ENCODE measurements around the gene RBM47. TPM values are rescaled to one million over a fixed set of nuclear protein-coding genes. Genes with fewer than 3 reads are reported as not detected.
"Not testable (repeated sequence)": the region's sequence is repeated elsewhere in the genome, so short reads cannot be mapped to it uniquely, and the experiment has no call there.

RBM47 gene
- polyA plus RNA-seq, 1 experiment, result 0.62 TPM

GRCh38 chr4:40412866-40413795 lies 216.5 kb downstream of the RBM47 start:
- no peak overlapping the region for H3K27ac ChIP-seq (ENCODE audit: low read depth, low read length)
- peaks cover 3% of the 10 kb centered on the region; the same call in 1 of the 2 replicates for H3K9me3 ChIP-seq (ENCODE audit: control insufficient read depth, insufficient read depth, low read length)
- no peak for DNase-seq (ENCODE audit: low read depth, low spot score)
- no peak for TF ChIP-seq CTCF (IDR thresholded peaks at IDR 0.05; ENCODE audit: low read depth, low read length)
- ChIA-PET POLR2A (no interaction called here), CTCF (no interaction called here)
- H3K27me3 ChIP-seq (ENCODE audit: control insufficient read depth, insufficient read depth, low read length), result peaks cover 3% of the 10 kb centered on the region
- no peak overlapping the region for H3K4me3 ChIP-seq (ENCODE audit: low read depth, low read length)

DNA sequence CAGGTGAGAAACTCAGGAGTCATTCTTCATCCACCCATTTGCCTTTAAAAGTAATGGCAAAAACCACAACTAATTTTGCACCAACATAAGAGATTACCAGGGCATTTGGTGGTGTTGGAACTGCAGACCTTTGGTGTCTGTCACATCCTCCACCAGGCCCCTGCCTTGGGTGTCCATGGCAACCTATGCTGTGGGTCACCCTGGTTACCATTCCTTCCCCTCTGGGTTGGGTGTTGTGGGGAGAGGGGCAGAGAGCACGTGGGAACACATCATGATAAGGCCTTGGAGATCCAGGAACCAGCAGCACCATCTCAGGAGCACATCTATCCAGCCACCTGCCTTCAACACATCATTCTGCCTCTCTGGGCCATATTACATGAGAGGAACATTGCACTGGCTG lies 217.3 kb downstream of the RBM47 start:
- Histone ChIP-seq H3K27me3 (ENCODE audit: control insufficient read depth, insufficient read depth, low read length) (peaks cover 3% of the 10 kb centered on the region), H3K4me3 (ENCODE audit: low read depth, low read length) (no peak overlapping the region), H3K27ac (ENCODE audit: low read depth, low read length) (no peak overlapping the region), H3K9me3 (ENCODE audit: control insufficient read depth, insufficient read depth, low read length) (peaks cover 3% of the 10 kb centered on the region; the same call in 1 of the 2 replicates)
- no peak for TF ChIP-seq CTCF (IDR thresholded peaks at IDR 0.05; ENCODE audit: low read depth, low read length)
- CTCF ChIA-PET, result no interaction called here
- POLR2A ChIA-PET, result no interaction called here
- DNase-seq (ENCODE audit: low read depth, low spot score), result no peak

DNA sequence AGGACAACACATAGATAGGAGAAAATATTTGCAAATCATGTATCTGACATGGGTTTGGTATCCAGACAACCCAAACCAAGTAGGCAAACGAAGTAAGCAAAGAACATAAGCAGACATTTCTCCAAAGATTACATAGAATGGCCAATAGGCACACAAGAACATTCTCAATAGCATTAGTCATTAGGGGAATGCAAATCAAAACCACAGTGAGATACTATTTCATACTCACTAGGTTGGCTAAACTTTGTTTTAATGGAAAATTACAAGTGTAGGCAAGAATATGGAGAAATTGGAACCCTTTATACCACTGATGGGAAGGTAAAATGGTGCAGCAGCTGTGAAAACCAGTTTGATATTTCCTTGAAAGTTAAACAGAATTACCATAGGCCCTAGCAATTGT lies 219.8 kb downstream of the RBM47 start:
- ChIA-PET POLR2A (no interaction called here), CTCF (no interaction called here)
- no peak overlapping the region for H3K27ac ChIP-seq (ENCODE audit: low read depth, low read length)
- no peak overlapping the region for H3K4me3 ChIP-seq (ENCODE audit: low read depth, low read length)
- peaks cover 9% of the 10 kb centered on the region; the same call in 1 of the 2 replicates for H3K9me3 ChIP-seq (ENCODE audit: control insufficient read depth, insufficient read depth, low read length)
- H3K27me3 ChIP-seq (ENCODE audit: control insufficient read depth, insufficient read depth, low read length), result peaks cover 3% of the 10 kb centered on the region
- no peak for DNase-seq (ENCODE audit: low read depth, low spot score)
- no peak for TF ChIP-seq CTCF (IDR thresholded peaks at IDR 0.05; ENCODE audit: low read depth, low read length)

GRCh38 chr4:40407468-40407867 lies 222.2 kb downstream of the RBM47 start:
- H3K27me3 ChIP-seq (ENCODE audit: control insufficient read depth, insufficient read depth, low read length); H3K27ac ChIP-seq (ENCODE audit: low read depth, low read length); H3K9me3 ChIP-seq (ENCODE audit: control insufficient read depth, insufficient read depth, low read length); DNase-seq (ENCODE audit: low read depth, low spot score); POLR2A ChIA-PET; H3K4me3 ChIP-seq (ENCODE audit: low read depth, low read length): not testable (repeated sequence)
- CTCF ChIA-PET, result interaction anchor here (0.6 kb wide), 1 partner anchor 68 kb away, joined by 3 read pairs; no protein-coding TSS in a partner anchor

DNA sequence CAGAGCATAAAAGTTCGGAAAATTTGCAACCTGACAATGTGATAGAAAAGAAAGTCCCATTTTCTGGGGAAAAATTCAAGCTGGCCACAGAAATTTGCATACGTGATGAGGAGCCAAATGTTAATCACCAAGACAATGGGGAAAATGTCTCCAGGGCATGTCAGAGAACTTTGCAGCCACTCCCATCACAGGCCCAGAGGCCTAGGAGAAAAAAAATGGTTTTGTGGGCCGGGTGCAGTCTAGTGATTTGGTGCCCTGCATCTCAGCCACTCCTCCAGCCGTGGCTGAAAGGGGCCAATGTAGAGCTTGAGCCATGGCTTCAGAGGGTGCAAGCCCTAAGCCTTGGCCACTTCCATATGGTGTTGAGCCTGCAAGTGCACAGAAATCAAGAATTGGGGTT lies 223.3 kb downstream of the RBM47 start:
- H3K9me3 ChIP-seq (ENCODE audit: control insufficient read depth, insufficient read depth, low read length), result peaks cover 9% of the 10 kb centered on the region; the same call in 1 of the 2 replicates

More for the DNA sequence above, 223.3 kb downstream of the RBM47 start:
- no peak overlapping the region for H3K4me3 ChIP-seq (ENCODE audit: low read depth, low read length)
- ChIA-PET CTCF (interaction anchor here (0.6 kb wide), 1 partner anchor 38 kb away, joined by 3 read pairs; no protein-coding TSS in a partner anchor), POLR2A (no interaction called here)
- no peak for DNase-seq (ENCODE audit: low read depth, low spot score)
- no peak for TF ChIP-seq CTCF (IDR thresholded peaks at IDR 0.05; ENCODE audit: low read depth, low read length)
- H3K27me3 ChIP-seq (ENCODE audit: control insufficient read depth, insufficient read depth, low read length), result no peaks in the 10 kb centered on the region
- no peak overlapping the region for H3K27ac ChIP-seq (ENCODE audit: low read depth, low read length)
